HepG2 (cell line): Measurements from ENCODE around the gene PTPRD. TPM values are rescaled to one million over a fixed set of nuclear protein-coding genes. Genes with fewer than 3 reads are reported as not detected.

Source experiments
- ATAC-seq: fragments of 200-7000 bp; cut with Tn5 transposase; 3 replicates; pipeline ENCODE4 v1.9.1; 2020; ENCODE audit warnings: mild to moderate bottlenecking, moderate library complexity
- BruUV-seq: library from RNA; stranded (reverse); fragments of 400-500 nt; replicated peaks from 2 replicates; lab custom pipeline; 2021; lab: Mats Ljungman, UMichigan
- CTCF ChIA-PET: fragments of 300-600 bp; formaldehyde crosslinking; extraction: SDS; loops from one replicate; lab custom pipeline; 2021; ENCODE audit warnings: low total read pairs, inconsistent platforms, low intra/inter-chr PET ratio; lab: Yijun Ruan, JAX
- POLR2A ChIA-PET: fragments of 350-600 bp; sonication (Branson Sonifier 250); formaldehyde crosslinking; loops from one replicate; lab custom pipeline; 2020; ENCODE audit warnings: antibody characterized with exemption, inconsistent platforms; lab: Yijun Ruan, JAX
- DNase-seq: peaks from one replicate; pipeline ENCODE4 v3.0.0-alpha.2; 2015; ENCODE audit warnings: low spot score
- FAIRE-seq: peaks from 3 replicates; lab custom pipeline; 2011; peaks lifted over from hg19 to GRCh38; lab: Jason Lieb, UNC
- H2AFZ ChIP-seq: one replicate; pipeline ENCODE4 v1.6.1; 2011; ENCODE audit warnings: low read length, inconsistent platforms
- H3K27ac ChIP-seq: fragments of 300-600 bp; 3 replicates; pipeline ENCODE4 v1.8.0; 2011; ENCODE audit warnings: mixed run types, mild to moderate bottlenecking, mixed read lengths, low read length, inconsistent platforms; ENCODE audit not compliant: insufficient read depth; ENCODE audit errors: extremely low read length
- H3K27me3 ChIP-seq, 2 experiments: fragments of 200-600 bp in 1 of 2; 2 replicates in 1 of 2; 3 replicates in 1 of 2; pipeline versions ENCODE4 v1.6.0 to v1.8.0; 2011; ENCODE audit warnings: low read length in 2 of 2, mild to moderate bottlenecking in 2 of 2, moderate library complexity in 2 of 2, inconsistent platforms in 1 of 2; ENCODE audit not compliant: insufficient read depth in 2 of 2, control insufficient read depth in 1 of 2
- H3K36me3 ChIP-seq, 2 experiments: fragments of 200-600 bp in 1 of 2; replicated peaks in 1 of 2; 2 replicates in 1 of 2; 3 replicates in 1 of 2; pipeline versions ENCODE4 v1.5.1 to v1.8.0; 2011; ENCODE audit warnings: low read length in 2 of 2, inconsistent platforms in 1 of 2; ENCODE audit not compliant: insufficient read depth in 2 of 2, control insufficient read depth in 1 of 2
- H3K4me1 ChIP-seq: 2 replicates; pipeline ENCODE4 v1.5.1; 2012; ENCODE audit warnings: low read length, inconsistent platforms; ENCODE audit not compliant: insufficient read depth
- H3K4me2 ChIP-seq: 2 replicates; pipeline ENCODE4 v1.6.0; 2011; ENCODE audit warnings: low read depth, low read length, inconsistent platforms
- H3K4me3 ChIP-seq, 3 experiments: fragments of 200-600 bp in 1 of 3; sonication (generic), shearing (Covaris generic) in 1 of 3; replicated peaks in 1 of 3; 2 replicates each; pipeline ENCODE4 v1.5.1; 2011 to 2016; ENCODE audit warnings: low read length in 3 of 3, inconsistent platforms in 2 of 3, low read depth in 2 of 3, mild to moderate bottlenecking in 2 of 3, control low read depth in 1 of 3, mixed read lengths in 1 of 3; ENCODE audit not compliant: insufficient read depth in 1 of 3
- H3K79me2 ChIP-seq: one replicate; pipeline ENCODE4 v1.6.1; 2011; ENCODE audit warnings: low read length, inconsistent platforms; ENCODE audit not compliant: insufficient read depth
- H3K9ac ChIP-seq: 2 replicates; pipeline ENCODE4 v1.6.0; 2011; ENCODE audit warnings: mild to moderate bottlenecking, low read depth, low read length, inconsistent platforms; ENCODE audit not compliant: insufficient read depth
- H3K9me3 ChIP-seq: 2 replicates; pipeline ENCODE4 v1.5.1; 2012; ENCODE audit warnings: mild to moderate bottlenecking, low read length
- H4K20me1 ChIP-seq: 2 replicates; pipeline ENCODE4 v1.6.0; 2011; ENCODE audit warnings: inconsistent platforms, mild to moderate bottlenecking, low read length, moderate library complexity; ENCODE audit not compliant: insufficient read depth
- CREB1 ChIP-seq, 2 experiments: fragments of 450-650 bp in 1 of 2; IDR thresholded peaks; 2 replicates each; pipeline ENCODE4 v1.6.1; 2016 to 2017; ENCODE audit warnings: control low read depth in 1 of 2, mild to moderate bottlenecking in 1 of 2, missing compliant biosample characterization in 1 of 2, missing genetic modification characterization in 1 of 2
- HHEX ChIP-seq: IDR thresholded peaks from 2 replicates; pipeline ENCODE4 v1.6.1; 2016; ENCODE audit warnings: control low read depth
- JUN ChIP-seq: sonication (generic); formaldehyde crosslinking; IDR thresholded peaks from 2 replicates; pipeline ENCODE4 v1.4.0; 2020; ENCODE audit warnings: mild to moderate bottlenecking, missing genetic modification reagents
- MATR3 ChIP-seq: sonication (generic); formaldehyde crosslinking; IDR thresholded peaks from 2 replicates; pipeline ENCODE4 v1.4.0; 2020; ENCODE audit warnings: missing genetic modification reagents
- MED13 ChIP-seq: sonication (generic); formaldehyde crosslinking; IDR thresholded peaks from 2 replicates; pipeline ENCODE4 v1.5.0; 2020; ENCODE audit warnings: missing genetic modification reagents
- REPIN1 ChIP-seq: sonication (generic); formaldehyde crosslinking; IDR thresholded peaks from 2 replicates; pipeline ENCODE4 v1.8.0; 2022; ENCODE audit warnings: missing genetic modification reagents, low read depth, mild to moderate bottlenecking, borderline replicate concordance
- SAFB2 ChIP-seq: sonication (generic); formaldehyde crosslinking; IDR thresholded peaks from 2 replicates; pipeline ENCODE4 v1.5.1; 2020; ENCODE audit warnings: missing genetic modification reagents, low read depth, mild to moderate bottlenecking, borderline replicate concordance
- SP140L ChIP-seq: sonication (generic); formaldehyde crosslinking; IDR thresholded peaks from 2 replicates; pipeline ENCODE4 v1.4.0; 2020; ENCODE audit warnings: missing genetic modification reagents, borderline replicate concordance
- SYNCRIP ChIP-seq: fragments of 200-400 bp; formaldehyde crosslinking; IDR thresholded peaks from 2 replicates; pipeline ENCODE4 v1.6.1; 2018; ENCODE audit warnings: mild to moderate bottlenecking, low read depth, low read length; ENCODE audit not compliant: insufficient read depth
- TAF1 ChIP-seq: sonication (generic); formaldehyde crosslinking; IDR thresholded peaks from 2 replicates; pipeline ENCODE4 v1.4.0; 2020; ENCODE audit warnings: missing genetic modification reagents
- ZFP41 ChIP-seq: sonication (generic); formaldehyde crosslinking; IDR thresholded peaks from 2 replicates; pipeline ENCODE4 v1.4.0; 2020; ENCODE audit warnings: mild to moderate bottlenecking, missing genetic modification reagents, borderline replicate concordance
- ZNF101 ChIP-seq: sonication (generic); formaldehyde crosslinking; IDR thresholded peaks from 2 replicates; pipeline ENCODE4 v1.4.0; 2020; ENCODE audit warnings: mild to moderate bottlenecking, low read depth, missing genetic modification reagents, borderline replicate concordance
- ZNF160 ChIP-seq: sonication (generic); formaldehyde crosslinking; IDR thresholded peaks from 2 replicates; pipeline ENCODE4 v1.8.0; 2022; ENCODE audit warnings: mild to moderate bottlenecking, inconsistent platforms, missing genetic modification reagents
- ZNF225 ChIP-seq: sonication (generic); formaldehyde crosslinking; IDR thresholded peaks from 2 replicates; pipeline ENCODE4 v1.4.0; 2020; ENCODE audit warnings: mild to moderate bottlenecking, missing genetic modification reagents
- ZNF354B ChIP-seq: sonication (generic); formaldehyde crosslinking; IDR thresholded peaks from 2 replicates; pipeline ENCODE4 v1.8.0; 2022; ENCODE audit warnings: mild to moderate bottlenecking, missing genetic modification reagents
- ZNF674 ChIP-seq: sonication (generic); formaldehyde crosslinking; IDR thresholded peaks from 2 replicates; pipeline ENCODE4 v1.5.0; 2020; ENCODE audit warnings: low read depth, mild to moderate bottlenecking, missing genetic modification reagents
- ZSCAN9 ChIP-seq: IDR thresholded peaks from 2 replicates; pipeline ENCODE4 v1.6.1; 2016; ENCODE audit warnings: borderline replicate concordance
- WGBS: methylation state at CpG from one replicate; pipeline ENCODE4 v1.1.6; 2017; ENCODE audit warnings: low lambda C conversion rate; 5-methylcytosine and 5-hydroxymethylcytosine counted together
- in situ Hi-C: cut with HindIII; loops from 2 replicates; pipeline ENCODE4 v1.10.0; 2017; ENCODE audit warnings: low pct_unique_long_range_greater_than_20kb; ENCODE audit not compliant: extremely low pct_ligation_motif_present
- intact Hi-C: fragments of 100-400 bp; cut with micrococcal nuclease; formaldehyde crosslinking; loops from one replicate; pipeline ENCODE4 v1.10.0; 2022; ENCODE audit not compliant: unreplicated experiment
- polyA plus RNA-seq, 8 experiments: library from polyadenylated mRNA; depleted of rRNA in 3 of 8; stranded (reverse) in 7 of 8; unstranded in 1 of 8; fragments of >200 nt; fragmentation: Illumina TruSeq in 4 of 8; extraction: Trizol in 4 of 8; gene quantifications; 2 replicates each; pipeline versions ENCODE4 v1.2.1 to v1.2.3, GENCODE V29; 2011 to 2016; ENCODE audit warnings: low read depth in 4 of 8, missing spikeins in 1 of 8, mixed read lengths in 1 of 8; ENCODE audit not compliant: insufficient read depth in 1 of 8
- total RNA-seq, 5 experiments: library from RNA; depleted of rRNA; stranded (reverse); fragments of >200 nt; fragmentation: Illumina TruSeq; extraction: Trizol; gene quantifications; 2 replicates each; pipeline ENCODE4 v1.2.3, GENCODE V29; 2016; ENCODE audit warnings: low read depth in 1 of 5
- TF ChIP-seq, protein P1 (sequence below): sonication (generic); formaldehyde crosslinking; IDR thresholded peaks from 2 replicates; pipeline ENCODE4 v1.5.1; 2020; ENCODE audit warnings: mild to moderate bottlenecking, moderate library complexity, missing genetic modification reagents

The PTPRD gene
- total and polyA plus RNA-seq, 2 of the 13 experiments (the other 11 are each of a cell fraction or from before 2014, with no cell fraction given): 0.05 TPM; not detected in 1

DNA sequence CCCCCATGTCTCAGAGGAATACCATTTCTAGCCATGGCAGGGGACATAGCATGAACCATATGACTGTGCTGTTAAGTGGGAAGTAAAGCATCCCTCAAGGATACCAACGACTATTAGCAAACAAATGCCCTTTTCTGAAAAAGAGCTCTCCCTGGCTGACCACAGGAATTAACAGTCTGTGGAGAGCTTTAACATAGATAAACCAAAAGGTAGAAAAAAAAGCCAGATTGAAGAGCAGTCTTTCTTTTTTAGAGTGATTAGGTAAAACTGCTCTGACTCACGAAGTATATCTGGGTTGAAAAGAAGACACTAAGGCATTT is 2280.5 kb downstream of the PTPRD start:
- Histone ChIP-seq H3K4me2 (no peak overlapping the region), H3K4me1 (no peaks in the 10 kb centered on the region), H2AFZ (no peak overlapping the region), H3K4me3 (no peak overlapping the region), H3K79me2 (no peaks in the 10 kb centered on the region), H3K36me3 (no peaks in the 10 kb centered on the region), H3K27me3 (no peaks in the 10 kb centered on the region), H3K27ac (no peak overlapping the region), H3K9ac (no peak overlapping the region), H4K20me1 (no peaks in the 10 kb centered on the region), H3K9me3 (peaks cover 60% of the 10 kb centered on the region)
- no peak for DNase-seq
- ATAC-seq: no peak
- FAIRE-seq: no peak
- whole genome bisulfite sequencing: 4% methylated on average over 2 of the region's 2 CpGs
- in situ Hi-C loops (no loop called here), intact Hi-C loops (no loop called here)
- no peak for TF ChIP-seq ZNF674 (CRISPR knock-in tag)
- TF ChIP-seq ZNF225: no peak
- no peak for TF ChIP-seq SAFB2 (CRISPR knock-in tag)
- TF ChIP-seq JUN (CRISPR knock-in tag): no peak
- TF ChIP-seq SP140L (CRISPR knock-in tag): no peak
- TF ChIP-seq HHEX (CRISPR knock-in tag): no peak
- TF ChIP-seq ZNF354B (CRISPR knock-in tag): no peak
- no peak for TF ChIP-seq MED13 (CRISPR knock-in tag)
- BruUV-seq: no TSS peak
- POLR2A ChIA-PET: no interaction called here
- CTCF ChIA-PET: no interaction called here

DNA sequence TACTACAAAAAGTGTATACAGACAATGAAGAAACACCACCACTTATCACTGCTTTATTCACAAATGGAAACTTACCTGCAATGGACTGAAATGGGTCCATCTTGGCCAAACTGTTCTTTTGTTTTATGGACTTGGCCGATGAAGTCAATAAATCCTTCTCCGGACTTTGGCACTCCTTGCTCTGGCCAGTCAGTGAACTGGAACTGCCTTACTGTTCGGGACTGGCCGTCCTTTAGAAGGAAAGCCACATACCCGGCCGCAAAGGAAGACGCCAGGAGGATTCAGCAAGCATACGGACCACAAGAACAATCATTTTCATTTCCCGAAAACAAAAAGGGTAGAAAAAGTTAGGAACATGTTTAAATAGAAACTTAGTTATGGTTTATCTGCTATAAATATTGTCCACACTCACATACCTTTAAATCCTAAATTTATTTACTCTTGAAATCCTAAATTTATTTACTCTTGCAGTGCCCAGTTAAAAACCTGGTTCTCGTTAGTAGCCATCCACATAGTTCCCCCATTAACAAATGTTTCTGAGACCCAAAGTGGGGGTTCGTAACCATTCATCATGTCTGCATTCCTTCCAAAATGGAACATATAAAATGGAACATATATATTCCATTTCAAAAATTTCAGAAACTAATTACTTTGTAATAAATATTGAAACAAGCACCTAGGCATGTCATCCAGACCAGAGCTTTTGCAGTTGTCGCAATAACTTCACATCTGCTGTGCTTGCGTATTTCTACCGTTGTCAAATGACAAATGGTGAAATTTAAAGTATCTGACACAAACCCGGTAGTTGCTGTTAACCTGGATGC is 2281.1 kb downstream of the PTPRD start:
- Histone ChIP-seq H4K20me1 (no peaks in the 10 kb centered on the region), H3K4me3 (no peak overlapping the region), H3K9me3 (peaks cover 61% of the 10 kb centered on the region), H3K79me2 (no peaks in the 10 kb centered on the region), H3K9ac (no peak overlapping the region), H3K4me2 (no peak overlapping the region), H3K27ac (no peak overlapping the region), H3K36me3 (no peaks in the 10 kb centered on the region), H2AFZ (no peak overlapping the region), H3K27me3 (no peaks in the 10 kb centered on the region), H3K4me1 (no peaks in the 10 kb centered on the region)
- POLR2A ChIA-PET: no interaction called here
- WGBS: 46% methylated on average over 15 of the region's 15 CpGs
- no peak for ATAC-seq
- in situ Hi-C loops (no loop called here), intact Hi-C loops (no loop called here)
- no TSS peak for BruUV-seq
- FAIRE-seq: no peak
- CTCF ChIA-PET: no interaction called here
- no peak for DNase-seq
- TF ChIP-seq ZFP41 (CRISPR knock-in tag): no peak
- no peak for TF ChIP-seq CREB1 (IDR thresholded peaks at IDR 0.05)
- TF ChIP-seq CREB1 (CRISPR knock-in tag; IDR thresholded peaks at IDR 0.05): no peak
- TF ChIP-seq REPIN1 (CRISPR knock-in tag): no peak
- TF ChIP-seq, protein P1, sequence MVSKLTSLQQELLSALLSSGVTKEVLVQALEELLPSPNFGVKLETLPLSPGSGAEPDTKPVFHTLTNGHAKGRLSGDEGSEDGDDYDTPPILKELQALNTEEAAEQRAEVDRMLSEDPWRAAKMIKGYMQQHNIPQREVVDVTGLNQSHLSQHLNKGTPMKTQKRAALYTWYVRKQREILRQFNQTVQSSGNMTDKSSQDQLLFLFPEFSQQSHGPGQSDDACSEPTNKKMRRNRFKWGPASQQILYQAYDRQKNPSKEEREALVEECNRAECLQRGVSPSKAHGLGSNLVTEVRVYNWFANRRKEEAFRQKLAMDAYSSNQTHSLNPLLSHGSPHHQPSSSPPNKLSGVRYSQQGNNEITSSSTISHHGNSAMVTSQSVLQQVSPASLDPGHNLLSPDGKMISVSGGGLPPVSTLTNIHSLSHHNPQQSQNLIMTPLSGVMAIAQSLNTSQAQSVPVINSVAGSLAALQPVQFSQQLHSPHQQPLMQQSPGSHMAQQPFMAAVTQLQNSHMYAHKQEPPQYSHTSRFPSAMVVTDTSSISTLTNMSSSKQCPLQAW: no peak
- TF ChIP-seq SYNCRIP: no peak
- TF ChIP-seq ZNF160 (CRISPR knock-in tag): no peak
- no peak for TF ChIP-seq ZNF101 (CRISPR knock-in tag)
- no peak for TF ChIP-seq ZSCAN9 (CRISPR knock-in tag)
- no peak for TF ChIP-seq TAF1
- TF ChIP-seq MATR3 (CRISPR knock-in tag): no peak
